Choroid plexus epithelial cell (primary cell): Measurements from ENCODE around the gene TMEM272.
A peak's percentile ranks its signal among the peaks of the same experiment; 100 is the strongest.

Source experiments
- DNase-seq: peaks from one replicate; pipeline ENCODE4 v3.0.0-alpha.2; 2010; ENCODE audit warnings: low read depth
- H3K4me3 ChIP-seq: 2 replicates; pipeline ENCODE4 v1.5.1; 2011; ENCODE audit warnings: low read depth, mild to moderate bottlenecking, control low read depth, low read length, moderate library complexity
- TF ChIP-seq, protein P1 (sequence below): conservative IDR thresholded peaks from 2 replicates; pipeline ENCODE4 v1.5.1; 2011; ENCODE audit warnings: low read depth, mild to moderate bottlenecking, control low read depth, inconsistent platforms, low read length, moderate library complexity

Gene TMEM272

DNA sequence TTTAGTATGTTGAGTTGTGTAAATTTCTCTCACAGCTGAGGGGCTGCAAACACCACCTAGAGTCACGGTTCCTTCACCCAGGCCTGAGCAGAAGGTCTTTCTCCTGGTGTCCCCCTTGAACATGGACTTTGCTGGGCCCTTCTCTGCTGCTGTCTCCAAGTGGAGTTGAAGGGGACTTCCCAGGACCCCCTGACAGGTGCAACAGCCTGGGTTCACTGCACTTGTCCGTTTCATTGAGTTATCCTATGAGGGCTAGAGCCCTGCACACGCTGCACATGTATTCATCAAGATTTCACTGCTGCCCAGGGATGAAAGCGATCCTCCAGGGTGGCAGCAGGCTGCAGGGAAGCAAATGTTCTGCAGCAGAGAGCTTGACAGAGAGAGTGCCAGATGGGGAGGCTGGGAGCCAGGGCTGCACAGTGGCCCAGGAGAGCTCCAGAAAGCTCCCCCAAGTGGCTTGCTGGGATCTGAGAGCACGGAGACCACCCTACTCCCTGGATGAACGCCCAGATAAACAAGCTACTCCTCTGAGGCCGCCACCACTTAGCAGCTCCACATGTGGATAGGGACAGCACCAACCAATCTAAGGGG lies 10.3 kb downstream of the TMEM272 start:
- DNase-seq: no peak
- H3K4me3 ChIP-seq: no peak overlapping the region
- TF ChIP-seq, protein P1, sequence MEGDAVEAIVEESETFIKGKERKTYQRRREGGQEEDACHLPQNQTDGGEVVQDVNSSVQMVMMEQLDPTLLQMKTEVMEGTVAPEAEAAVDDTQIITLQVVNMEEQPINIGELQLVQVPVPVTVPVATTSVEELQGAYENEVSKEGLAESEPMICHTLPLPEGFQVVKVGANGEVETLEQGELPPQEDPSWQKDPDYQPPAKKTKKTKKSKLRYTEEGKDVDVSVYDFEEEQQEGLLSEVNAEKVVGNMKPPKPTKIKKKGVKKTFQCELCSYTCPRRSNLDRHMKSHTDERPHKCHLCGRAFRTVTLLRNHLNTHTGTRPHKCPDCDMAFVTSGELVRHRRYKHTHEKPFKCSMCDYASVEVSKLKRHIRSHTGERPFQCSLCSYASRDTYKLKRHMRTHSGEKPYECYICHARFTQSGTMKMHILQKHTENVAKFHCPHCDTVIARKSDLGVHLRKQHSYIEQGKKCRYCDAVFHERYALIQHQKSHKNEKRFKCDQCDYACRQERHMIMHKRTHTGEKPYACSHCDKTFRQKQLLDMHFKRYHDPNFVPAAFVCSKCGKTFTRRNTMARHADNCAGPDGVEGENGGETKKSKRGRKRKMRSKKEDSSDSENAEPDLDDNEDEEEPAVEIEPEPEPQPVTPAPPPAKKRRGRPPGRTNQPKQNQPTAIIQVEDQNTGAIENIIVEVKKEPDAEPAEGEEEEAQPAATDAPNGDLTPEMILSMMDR: no peak

DNA sequence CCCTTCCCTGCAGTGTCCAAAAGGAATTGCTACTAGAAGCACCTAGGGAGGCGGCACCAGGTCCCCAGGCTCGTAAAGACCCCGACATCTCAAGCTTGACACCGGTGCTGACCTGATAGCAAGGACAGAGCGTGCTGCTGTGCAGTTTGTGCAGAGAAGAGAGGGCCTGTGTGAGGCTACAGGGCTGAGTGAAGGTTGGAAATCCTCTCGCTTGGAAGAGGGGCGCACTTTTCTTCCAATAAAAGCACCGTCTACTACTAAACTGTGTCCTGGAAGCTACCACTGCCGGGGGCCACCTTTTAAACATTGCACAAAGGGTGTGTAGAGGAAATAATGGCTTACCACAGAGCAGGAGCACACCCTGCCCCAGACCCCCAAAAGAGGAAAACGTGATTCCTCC lies 11.0 kb downstream of the TMEM272 start:
- no peak overlapping the region for H3K4me3 ChIP-seq
- DNase-seq: no peak
- TF ChIP-seq, protein P1: no peak

DNA sequence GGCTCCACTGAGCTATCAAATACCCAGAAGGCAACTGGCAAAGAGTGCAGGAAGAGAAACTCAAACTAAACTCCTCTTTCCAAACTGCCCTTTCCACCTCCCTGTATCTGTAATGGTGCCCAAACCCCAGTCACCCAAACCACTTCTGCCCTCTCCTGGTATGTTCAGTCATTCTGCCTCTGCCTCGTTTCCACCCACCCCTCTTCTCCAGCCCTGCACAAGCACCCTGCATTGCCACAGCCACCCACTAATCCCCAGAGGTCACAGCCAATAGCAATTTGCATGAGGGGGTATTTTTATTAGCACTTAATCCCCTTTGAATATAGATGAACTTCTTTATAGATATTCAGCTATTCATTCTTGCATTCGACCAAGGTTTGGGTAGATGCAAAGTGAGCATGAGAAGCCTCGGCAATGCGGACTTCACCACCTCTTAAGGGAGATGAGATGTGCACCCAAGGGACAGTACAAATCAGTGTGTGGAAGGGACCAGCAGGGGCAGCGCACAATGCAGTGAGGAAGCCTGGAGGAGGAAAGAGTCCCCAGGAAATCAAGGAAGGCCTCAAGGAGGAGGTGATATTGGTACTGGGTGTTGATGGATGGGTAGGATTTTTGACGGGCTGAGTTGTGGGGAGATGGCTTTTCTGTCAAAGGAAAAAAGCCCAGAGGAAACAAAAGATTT lies 12.4 kb downstream of the TMEM272 start:
- peak; percentile 54 for DNase-seq
- H3K4me3 ChIP-seq: no peak overlapping the region
- TF ChIP-seq, protein P1: peak; percentile 63

DNA sequence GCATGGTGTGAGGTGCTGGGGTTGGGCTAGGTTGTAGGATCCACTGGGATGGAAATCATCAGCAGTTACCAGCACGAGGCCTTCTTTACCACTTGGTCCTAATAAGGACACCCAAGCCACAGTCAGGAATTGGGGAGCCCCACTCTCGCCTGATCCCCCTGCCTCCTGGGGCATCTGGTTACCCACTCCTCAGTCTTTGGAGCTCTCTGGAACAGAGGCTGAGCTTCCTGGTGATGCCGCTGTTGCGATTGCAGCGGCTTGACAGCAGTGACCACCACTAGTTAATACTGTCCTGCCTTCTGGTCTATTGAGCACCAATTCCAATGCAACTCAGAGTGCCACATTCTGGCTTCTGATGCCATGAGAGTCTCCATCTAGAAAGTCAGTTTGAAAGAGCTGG lies 13.5 kb downstream of the TMEM272 start:
- no peak for DNase-seq
- no peak overlapping the region for H3K4me3 ChIP-seq
- TF ChIP-seq, protein P1: no peak

DNA sequence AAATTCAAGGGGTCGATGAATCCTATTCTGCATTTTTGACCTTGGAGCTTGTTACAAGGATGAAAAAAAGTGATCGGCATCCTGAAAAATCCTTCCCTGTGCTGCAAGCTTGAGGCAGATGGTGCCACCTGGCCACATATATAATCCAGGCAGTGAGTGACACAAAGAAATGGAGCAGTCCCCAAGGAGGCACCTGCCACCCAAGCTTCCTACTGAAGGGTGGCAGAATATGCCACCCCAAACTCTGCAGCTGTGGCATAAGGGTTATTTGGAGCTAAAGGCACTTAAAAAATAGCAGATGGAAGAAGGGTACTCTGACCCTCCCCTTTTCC lies 15.4 kb downstream of the TMEM272 start:
- TF ChIP-seq, protein P1: no peak
- DNase-seq: no peak
- H3K4me3 ChIP-seq: no peak overlapping the region

DNA sequence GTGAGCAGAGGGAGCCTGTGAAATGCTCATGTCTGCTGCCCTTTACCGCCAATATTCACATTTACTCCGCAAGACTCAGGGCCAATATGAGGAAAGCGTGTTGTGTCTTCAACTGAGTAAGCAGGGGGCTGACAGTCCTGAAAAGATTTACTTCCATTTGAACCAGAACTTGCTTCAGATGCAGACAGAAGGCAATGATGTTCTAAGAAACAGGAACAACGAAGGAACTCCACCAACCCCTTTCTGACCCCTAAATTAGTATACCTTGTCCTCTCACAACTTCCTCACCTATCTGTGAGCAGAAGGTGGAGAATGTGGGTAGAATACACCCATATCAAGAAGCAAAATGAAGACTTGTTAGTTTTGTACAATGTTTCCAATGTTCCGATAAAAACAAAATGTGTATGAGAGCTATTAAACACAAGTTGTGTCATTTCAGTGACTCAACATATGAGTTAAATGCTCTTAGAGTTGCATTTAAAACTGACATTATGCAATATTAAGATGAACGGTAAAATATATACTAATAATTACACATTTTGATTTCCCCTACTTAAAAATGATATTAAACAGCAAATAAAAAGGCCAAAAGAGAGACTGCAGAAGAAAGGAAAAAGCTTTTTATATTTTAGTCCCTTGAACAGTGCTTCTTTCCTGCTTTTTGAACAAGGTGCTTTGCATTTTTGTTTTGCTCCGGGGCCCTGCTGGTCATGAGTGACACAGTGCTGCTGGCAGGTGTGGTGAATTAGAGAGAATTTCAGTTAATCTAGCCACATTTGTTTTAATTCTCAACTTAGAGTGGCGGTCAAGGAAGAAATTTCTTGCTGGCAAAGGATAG lies 16.0 kb downstream of the TMEM272 start:
- DNase-seq: no peak
- TF ChIP-seq, protein P1: no peak

DNA sequence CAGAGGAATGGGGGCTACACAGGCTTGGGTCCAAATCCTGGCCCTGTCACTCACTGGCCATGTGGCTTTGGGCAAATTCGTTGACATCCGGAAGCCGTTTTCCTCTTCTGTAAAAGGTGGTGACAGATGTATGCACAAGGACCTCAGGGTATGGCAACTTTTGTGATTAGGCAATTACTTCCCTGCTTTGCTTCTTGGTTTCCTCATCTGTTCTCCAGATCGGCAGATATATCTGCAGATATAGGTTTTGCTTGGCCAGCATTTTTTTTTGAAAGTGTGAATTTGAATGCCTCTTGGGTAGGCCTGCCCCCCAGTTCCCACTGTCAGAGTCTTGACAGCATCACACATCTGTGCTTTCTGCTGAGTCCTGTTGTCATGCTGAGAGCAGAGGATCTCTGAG lies 17.7 kb downstream of the TMEM272 start:
- no peak overlapping the region for H3K4me3 ChIP-seq
- no peak for DNase-seq
- TF ChIP-seq, protein P1: no peak

More for the DNA sequence above, 16.0 kb downstream of the TMEM272 start:
- no peak overlapping the region for H3K4me3 ChIP-seq
